ENCODE data around the gene BMP3. TPM values are rescaled to one million over a fixed set of nuclear protein-coding genes. Genes with fewer than 3 reads are reported as not detected.
A peak's percentile ranks its signal among the peaks of the same experiment; 100 is the strongest.

The BMP3 gene
- 1 to 10 TPM in 2 of 4 donors, under 1 TPM in 2; 0.70 to 1.7 (median 1.1) TPM for total RNA-seq

DNA sequence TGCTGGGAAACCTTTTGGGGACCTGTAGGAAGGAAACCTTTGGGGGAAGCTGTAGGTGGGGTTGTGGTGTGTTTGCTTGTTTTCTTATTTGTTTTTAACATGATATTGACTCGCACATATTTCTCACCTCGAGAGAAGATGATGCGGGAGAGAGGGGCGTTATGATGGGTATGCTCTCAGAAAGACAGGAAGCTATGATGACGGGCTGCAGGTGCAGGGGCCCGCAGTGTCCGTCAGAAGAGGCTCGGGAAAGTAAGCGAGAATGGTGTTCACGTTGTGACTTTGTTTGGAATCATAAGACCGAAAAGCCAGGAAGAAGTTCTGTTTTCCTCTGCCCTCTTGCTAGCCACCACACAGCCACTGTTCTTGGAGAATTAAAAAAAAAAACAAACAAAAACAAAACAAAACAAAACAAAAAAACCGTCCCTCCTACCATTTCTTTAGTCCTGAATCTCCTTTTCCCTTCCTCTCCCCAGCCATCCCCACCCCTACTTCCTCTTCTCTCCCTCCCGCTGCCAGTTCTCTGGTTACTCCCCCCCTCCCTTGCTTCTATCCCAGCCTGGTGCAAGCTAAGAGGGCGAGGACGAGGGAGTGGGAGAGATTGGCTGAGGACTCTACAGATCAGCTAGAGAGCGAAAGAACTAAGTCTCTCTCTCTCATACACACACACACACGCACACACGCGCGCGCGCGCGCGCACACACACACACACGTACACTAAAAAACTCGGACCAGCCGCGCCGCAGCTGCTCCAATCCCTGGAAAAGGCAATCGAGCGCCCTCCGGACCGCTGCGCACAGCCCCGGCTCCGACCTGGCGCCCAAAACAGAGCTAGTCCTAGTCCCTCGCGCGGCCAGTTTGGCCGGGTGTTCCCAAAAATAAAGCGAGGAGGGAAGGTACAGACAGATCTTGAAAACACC is at the start of gene BMP3:
BMP3 (plus strand) TSS at position 648 of the 920 bp plus-strand sequence. CDS start 577 bp downstream, outside the sequence.
- H3K9me3 ChIP-seq, result no peaks in the 10 kb centered on the region
- DNase-seq (ENCODE audit: low spot score in 2 of 2), result no peak
- peaks cover 37% of the 10 kb centered on the region for H3K27me3 ChIP-seq
- H3K4me3 ChIP-seq, result peak within 1 kb of the TSS; percentile 55
- H3K27ac ChIP-seq, result no peak within 1 kb of the TSS
- peaks cover 20% of the 10 kb centered on the region for H3K4me1 ChIP-seq
- 3% methylated on average over 32 of the region's 43 CpGs for WGBS
- no peak for TF ChIP-seq POLR2AphosphoS5 (IDR thresholded peaks at IDR 0.05)
- no peaks in the 10 kb centered on the region for H3K36me3 ChIP-seq

DNA sequence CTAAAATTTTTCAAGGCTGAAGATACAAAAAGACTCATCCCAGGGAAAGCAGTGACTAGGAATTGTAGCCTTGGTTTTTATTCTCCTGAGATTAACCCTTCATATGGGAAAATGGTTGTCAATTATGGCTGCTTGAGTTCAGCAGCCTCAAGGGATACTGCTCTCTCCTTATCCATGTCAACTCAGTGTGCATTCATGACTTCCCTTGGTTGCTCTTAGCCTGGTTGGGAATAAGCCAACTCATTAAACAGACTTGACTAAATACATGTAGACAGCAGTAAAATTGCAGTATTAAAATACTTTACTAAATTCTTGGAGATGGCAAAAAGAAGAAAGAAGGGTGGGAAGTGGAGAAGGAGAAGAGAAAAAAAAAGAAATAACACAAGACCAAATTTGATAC is 44.5 kb upstream of the BMP3 start:
- H3K27me3 ChIP-seq, result no peaks in the 10 kb centered on the region
- H3K9me3 ChIP-seq, result no peaks in the 10 kb centered on the region
- H3K4me1 ChIP-seq, result no peaks in the 10 kb centered on the region
- TF ChIP-seq POLR2AphosphoS5 (IDR thresholded peaks at IDR 0.05) (no peak), EP300 (IDR thresholded peaks at IDR 0.05) (no peak), POLR2A (IDR thresholded peaks at IDR 0.05) (no peak)
- TF ChIP-seq, protein P1, sequence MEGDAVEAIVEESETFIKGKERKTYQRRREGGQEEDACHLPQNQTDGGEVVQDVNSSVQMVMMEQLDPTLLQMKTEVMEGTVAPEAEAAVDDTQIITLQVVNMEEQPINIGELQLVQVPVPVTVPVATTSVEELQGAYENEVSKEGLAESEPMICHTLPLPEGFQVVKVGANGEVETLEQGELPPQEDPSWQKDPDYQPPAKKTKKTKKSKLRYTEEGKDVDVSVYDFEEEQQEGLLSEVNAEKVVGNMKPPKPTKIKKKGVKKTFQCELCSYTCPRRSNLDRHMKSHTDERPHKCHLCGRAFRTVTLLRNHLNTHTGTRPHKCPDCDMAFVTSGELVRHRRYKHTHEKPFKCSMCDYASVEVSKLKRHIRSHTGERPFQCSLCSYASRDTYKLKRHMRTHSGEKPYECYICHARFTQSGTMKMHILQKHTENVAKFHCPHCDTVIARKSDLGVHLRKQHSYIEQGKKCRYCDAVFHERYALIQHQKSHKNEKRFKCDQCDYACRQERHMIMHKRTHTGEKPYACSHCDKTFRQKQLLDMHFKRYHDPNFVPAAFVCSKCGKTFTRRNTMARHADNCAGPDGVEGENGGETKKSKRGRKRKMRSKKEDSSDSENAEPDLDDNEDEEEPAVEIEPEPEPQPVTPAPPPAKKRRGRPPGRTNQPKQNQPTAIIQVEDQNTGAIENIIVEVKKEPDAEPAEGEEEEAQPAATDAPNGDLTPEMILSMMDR (IDR thresholded peaks at IDR 0.05), result no peak
- H3K27ac ChIP-seq, result no peak overlapping the region
- no peaks in the 10 kb centered on the region for H3K36me3 ChIP-seq
- H3K4me3 ChIP-seq, result no peak overlapping the region
- DNase-seq (ENCODE audit: low spot score in 2 of 2), result no peak

- 4% methylated on average over 2 of the region's 2 CpGs for WGBS
- H3K36me3 ChIP-seq, result no peaks in the 10 kb centered on the region
- H3K4me1 ChIP-seq, result no peaks in the 10 kb centered on the region
- no peak for DNase-seq (ENCODE audit: low spot score in 2 of 2)
- no peaks in the 10 kb centered on the region for H3K27me3 ChIP-seq
- no peak overlapping the region for H3K4me3 ChIP-seq
- no peak for TF ChIP-seq EP300 (IDR thresholded peaks at IDR 0.05)
- TF ChIP-seq, protein P1 (IDR thresholded peaks at IDR 0.05), result peak; percentile 10 to 60
- H3K9me3 ChIP-seq, result no peaks in the 10 kb centered on the region
- no peak overlapping the region for H3K27ac ChIP-seq
These were observed 40.5 kb upstream of the BMP3 start for GRCh38 chr4:80989921-80990544.

DNA sequence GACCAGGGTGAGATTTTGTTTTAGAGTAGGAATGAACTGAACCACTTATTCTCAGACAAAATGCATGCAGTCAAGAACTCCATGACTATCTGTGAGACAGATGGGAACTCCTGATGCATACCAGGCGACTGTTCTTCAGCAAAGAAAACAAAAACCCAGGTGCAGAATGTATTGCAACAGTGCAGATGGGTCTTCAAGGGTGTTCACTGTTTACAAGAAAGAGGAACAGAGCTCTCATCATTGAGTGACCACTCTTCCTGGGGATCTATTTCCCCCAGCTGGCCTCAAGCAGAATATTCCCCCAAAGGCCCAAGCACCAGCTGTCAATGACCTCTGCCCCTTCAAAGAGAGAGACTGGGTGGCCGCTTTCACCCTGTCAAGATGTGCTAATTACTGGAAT is 39.7 kb upstream of the BMP3 start:
- WGBS, result 51% methylated on average over 2 of the region's 2 CpGs
- Histone ChIP-seq H3K27me3 (no peaks in the 10 kb centered on the region), H3K9me3 (no peaks in the 10 kb centered on the region), H3K4me1 (no peaks in the 10 kb centered on the region), H3K27ac (no peak overlapping the region), H3K36me3 (no peaks in the 10 kb centered on the region), H3K4me3 (no peak overlapping the region)
- no peak for TF ChIP-seq EP300 (IDR thresholded peaks at IDR 0.05)
- no peak for DNase-seq (ENCODE audit: low spot score in 2 of 2)

- H3K4me1 ChIP-seq, result no peaks in the 10 kb centered on the region
- no peak for DNase-seq (ENCODE audit: low spot score in 2 of 2)
- no peak overlapping the region for H3K27ac ChIP-seq
- H3K4me3 ChIP-seq, result no peak overlapping the region
- H3K27me3 ChIP-seq, result no peaks in the 10 kb centered on the region
- WGBS, result 91% methylated on average over 3 of the region's 3 CpGs
- H3K36me3 ChIP-seq, result no peaks in the 10 kb centered on the region
- TF ChIP-seq, protein P1 (IDR thresholded peaks at IDR 0.05), result no peak
- TF ChIP-seq EP300 (IDR thresholded peaks at IDR 0.05) (no peak), POLR2AphosphoS5 (IDR thresholded peaks at IDR 0.05) (no peak), POLR2A (IDR thresholded peaks at IDR 0.05) (no peak)
- H3K9me3 ChIP-seq, result no peaks in the 10 kb centered on the region
These were observed 30.6 kb upstream of the BMP3 start for GRCh38 chr4:80999943-81000342.

- TF ChIP-seq, protein P1 (IDR thresholded peaks at IDR 0.05), result no peak
- TF ChIP-seq POLR2A (IDR thresholded peaks at IDR 0.05) (no peak), EP300 (IDR thresholded peaks at IDR 0.05) (no peak), POLR2AphosphoS5 (IDR thresholded peaks at IDR 0.05) (no peak)
- 72% methylated on average over 1 of the region's 2 CpGs for WGBS
- no peaks in the 10 kb centered on the region for H3K9me3 ChIP-seq
These were observed 26.9 kb upstream of the BMP3 start for GRCh38 chr4:81003597-81004111.

More at GRCh38 chr4:81003597-81004111, 26.9 kb upstream of the BMP3 start:
- Histone ChIP-seq H3K4me3 (no peak overlapping the region), H3K36me3 (no peaks in the 10 kb centered on the region), H3K27ac (no peak overlapping the region), H3K27me3 (no peaks in the 10 kb centered on the region), H3K4me1 (no peaks in the 10 kb centered on the region)
- no peak for DNase-seq (ENCODE audit: low spot score in 2 of 2)

Measured in suprapubic skin (tissue), 4 donors.